ENCODE results near the gene HEATR3. TPM values are rescaled to one million over a fixed set of nuclear protein-coding genes. Genes with fewer than 3 reads are reported as not detected.

The HEATR3 gene
- total RNA-seq, 4 donors from 2014 or later: 17.6 to 42.2 (median 25.8) TPM

GRCh38 chr16:50137268-50137667, 71.5 kb downstream of the HEATR3 start:
- no peak overlapping the region for H3K27ac ChIP-seq
- intact Hi-C loops (cut with DNase I; ENCODE audit: low total_unique reads): no loop called here
- no peak overlapping the region for H3K4me3 ChIP-seq
- H3K27me3 ChIP-seq: no peaks in the 10 kb centered on the region
- WGBS, 2 donors (ENCODE audit: low coverage in 1 of 2): 94% methylated on average over 3 of the region's 3 CpGs; no CpG with 5 or more reads in 1 of the 2 donors
- no peaks in the 10 kb centered on the region for H3K9me3 ChIP-seq
- no peaks in the 10 kb centered on the region for H3K36me3 ChIP-seq
- in situ Hi-C loops (cut with MboI; ENCODE audit: low pct_ligation_motif_present in 1 of 4, low pct_unique_long_range_greater_than_20kb in 1 of 4, low sequenced_read_pairs in 3 of 4): no loop called here
- DNase-seq: no peak
- no peaks in the 10 kb centered on the region for H3K4me1 ChIP-seq
- TF ChIP-seq, protein P1, sequence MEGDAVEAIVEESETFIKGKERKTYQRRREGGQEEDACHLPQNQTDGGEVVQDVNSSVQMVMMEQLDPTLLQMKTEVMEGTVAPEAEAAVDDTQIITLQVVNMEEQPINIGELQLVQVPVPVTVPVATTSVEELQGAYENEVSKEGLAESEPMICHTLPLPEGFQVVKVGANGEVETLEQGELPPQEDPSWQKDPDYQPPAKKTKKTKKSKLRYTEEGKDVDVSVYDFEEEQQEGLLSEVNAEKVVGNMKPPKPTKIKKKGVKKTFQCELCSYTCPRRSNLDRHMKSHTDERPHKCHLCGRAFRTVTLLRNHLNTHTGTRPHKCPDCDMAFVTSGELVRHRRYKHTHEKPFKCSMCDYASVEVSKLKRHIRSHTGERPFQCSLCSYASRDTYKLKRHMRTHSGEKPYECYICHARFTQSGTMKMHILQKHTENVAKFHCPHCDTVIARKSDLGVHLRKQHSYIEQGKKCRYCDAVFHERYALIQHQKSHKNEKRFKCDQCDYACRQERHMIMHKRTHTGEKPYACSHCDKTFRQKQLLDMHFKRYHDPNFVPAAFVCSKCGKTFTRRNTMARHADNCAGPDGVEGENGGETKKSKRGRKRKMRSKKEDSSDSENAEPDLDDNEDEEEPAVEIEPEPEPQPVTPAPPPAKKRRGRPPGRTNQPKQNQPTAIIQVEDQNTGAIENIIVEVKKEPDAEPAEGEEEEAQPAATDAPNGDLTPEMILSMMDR (IDR thresholded peaks at IDR 0.05): no peak
- TF ChIP-seq EP300 (IDR thresholded peaks at IDR 0.05; ENCODE audit: low read depth): no peak
- TF ChIP-seq POLR2AphosphoS5 (IDR thresholded peaks at IDR 0.05): no peak
- no peak for TF ChIP-seq POLR2A (IDR thresholded peaks at IDR 0.05)

DNA sequence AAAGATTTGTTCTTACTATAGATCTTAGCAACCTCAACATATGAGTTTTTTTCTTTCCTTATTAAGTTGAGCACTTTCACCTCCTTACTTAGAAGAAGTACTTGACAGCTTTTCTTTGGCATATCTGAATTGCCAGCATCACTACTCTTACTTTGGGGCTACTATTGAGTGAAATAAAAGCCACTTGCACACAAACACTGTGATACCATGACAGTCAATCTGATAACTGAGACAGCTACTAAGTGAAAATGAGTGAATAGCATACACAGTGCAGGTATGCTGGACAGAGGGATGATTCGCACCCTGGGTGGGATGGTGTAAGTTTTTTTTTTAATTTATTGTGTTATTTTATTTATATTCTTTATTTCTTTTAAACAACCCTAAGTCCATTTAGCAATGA, 73.8 kb downstream of the HEATR3 start:
- in situ Hi-C loops (cut with MboI; ENCODE audit: low pct_ligation_motif_present in 1 of 4, low pct_unique_long_range_greater_than_20kb in 1 of 4, low sequenced_read_pairs in 3 of 4): no loop called here
- no peaks in the 10 kb centered on the region for H3K27me3 ChIP-seq
- TF ChIP-seq POLR2A (IDR thresholded peaks at IDR 0.05) (no peak), EP300 (IDR thresholded peaks at IDR 0.05; ENCODE audit: low read depth) (no peak), POLR2AphosphoS5 (IDR thresholded peaks at IDR 0.05) (no peak)
- TF ChIP-seq, protein P1 (IDR thresholded peaks at IDR 0.05): no peak
- 97 to 100% methylated on average over 1 of the region's 1 CpG for WGBS, 2 donors (ENCODE audit: low coverage in 1 of 2)
- no peak overlapping the region for H3K4me3 ChIP-seq
- H3K36me3 ChIP-seq: no peaks in the 10 kb centered on the region
- no peak for DNase-seq
- intact Hi-C loops (cut with DNase I; ENCODE audit: low total_unique reads): no loop called here
- no peaks in the 10 kb centered on the region for H3K9me3 ChIP-seq
- no peak overlapping the region for H3K27ac ChIP-seq
- H3K4me1 ChIP-seq: no peaks in the 10 kb centered on the region

- no peaks in the 10 kb centered on the region for H3K36me3 ChIP-seq
- 50 to 74% methylated on average over 2 of the region's 2 CpGs for WGBS, 2 donors (ENCODE audit: low coverage in 1 of 2)
- no peak overlapping the region for H3K4me3 ChIP-seq
- no peaks in the 10 kb centered on the region for H3K4me1 ChIP-seq
- no peaks in the 10 kb centered on the region for H3K27me3 ChIP-seq
- in situ Hi-C loops (cut with MboI; ENCODE audit: low pct_ligation_motif_present in 1 of 4, low pct_unique_long_range_greater_than_20kb in 1 of 4, low sequenced_read_pairs in 3 of 4) (no loop called here), intact Hi-C loops (cut with DNase I; ENCODE audit: low total_unique reads) (no loop called here)
- DNase-seq: no peak
- H3K27ac ChIP-seq: no peak overlapping the region
- no peaks in the 10 kb centered on the region for H3K9me3 ChIP-seq
- TF ChIP-seq EP300 (IDR thresholded peaks at IDR 0.05; ENCODE audit: low read depth) (no peak), POLR2A (IDR thresholded peaks at IDR 0.05) (no peak), POLR2AphosphoS5 (IDR thresholded peaks at IDR 0.05) (no peak)
- TF ChIP-seq, protein P1 (IDR thresholded peaks at IDR 0.05): no peak
Measured at GRCh38 chr16:50144211-50144610, 78.4 kb downstream of the HEATR3 start.

GRCh38 chr16:50146479-50147435, 81.0 kb downstream of the HEATR3 start:
- intact Hi-C loops (cut with DNase I; ENCODE audit: low total_unique reads) (no loop called here), in situ Hi-C loops (cut with MboI; ENCODE audit: low pct_ligation_motif_present in 1 of 4, low pct_unique_long_range_greater_than_20kb in 1 of 4, low sequenced_read_pairs in 3 of 4) (no loop called here)
- Histone ChIP-seq H3K36me3 (no peaks in the 10 kb centered on the region), H3K4me3 (no peak overlapping the region), H3K4me1 (peaks cover 0 to 1% (median under 1%) of the 10 kb centered on the region in 4 donors), H3K27me3 (no peaks in the 10 kb centered on the region), H3K27ac (no peak overlapping the region), H3K9me3 (no peaks in the 10 kb centered on the region)
- no peak for DNase-seq
- TF ChIP-seq POLR2A (IDR thresholded peaks at IDR 0.05) (no peak), EP300 (IDR thresholded peaks at IDR 0.05; ENCODE audit: low read depth) (no peak), POLR2AphosphoS5 (IDR thresholded peaks at IDR 0.05) (no peak)
- TF ChIP-seq, protein P1 (IDR thresholded peaks at IDR 0.05): no peak
- WGBS, 2 donors (ENCODE audit: low coverage in 1 of 2): 85 to 90% methylated on average over 8 to 9 of the region's 9 CpGs

Data from transverse colon (tissue), 4 donors.